ENCODE measurements around the gene HIP1R. TPM values are rescaled to one million over a fixed set of nuclear protein-coding genes. Genes with fewer than 3 reads are reported as not detected.

The HIP1R gene
- total RNA-seq, 1 donor from 2014 or later = 31.3 TPM

- peaks cover 70% of the 10 kb centered on the region for H3K4me1 Mint-ChIP-seq (ENCODE audit: unreplicated experiment)
- no peaks in the 10 kb centered on the region for H3K9me3 Mint-ChIP-seq (ENCODE audit: unreplicated experiment)
- TF ChIP-seq CTCF (IDR thresholded peaks at IDR 0.05) = no peak
- DNase-seq (ENCODE audit: extremely low spot score, unreplicated experiment) = no peak
- H3K36me3 Mint-ChIP-seq (ENCODE audit: unreplicated experiment) = no peaks in the 10 kb centered on the region
- peak overlapping the region; percentile 95 for H3K27ac Mint-ChIP-seq (ENCODE audit: unreplicated experiment)
- H3K27me3 Mint-ChIP-seq (ENCODE audit: unreplicated experiment) = no peaks in the 10 kb centered on the region
- H3K4me3 Mint-ChIP-seq (ENCODE audit: unreplicated experiment) = peak overlapping the region; percentile 95
These were observed 59.2 kb downstream of the HIP1R start for GRCh38 chr12:122894193-122895121.

GRCh38 chr12:122895320-122895703, 60.1 kb downstream of the HIP1R start:
- no peaks in the 10 kb centered on the region for H3K9me3 Mint-ChIP-seq (ENCODE audit: unreplicated experiment)
- H3K4me1 Mint-ChIP-seq (ENCODE audit: unreplicated experiment) = peaks cover 66% of the 10 kb centered on the region
- peak overlapping the region; percentile 95 for H3K4me3 Mint-ChIP-seq (ENCODE audit: unreplicated experiment)
- H3K27ac Mint-ChIP-seq (ENCODE audit: unreplicated experiment) = peak overlapping the region; percentile 95
- no peak for DNase-seq (ENCODE audit: extremely low spot score, unreplicated experiment)
- H3K36me3 Mint-ChIP-seq (ENCODE audit: unreplicated experiment) = no peaks in the 10 kb centered on the region
- H3K27me3 Mint-ChIP-seq (ENCODE audit: unreplicated experiment) = no peaks in the 10 kb centered on the region
- no peak for TF ChIP-seq CTCF (IDR thresholded peaks at IDR 0.05)

- TF ChIP-seq CTCF (IDR thresholded peaks at IDR 0.05) = no peak
- H3K9me3 Mint-ChIP-seq (ENCODE audit: unreplicated experiment) = no peaks in the 10 kb centered on the region
- peak within 1 kb of the TSS; percentile 95 for H3K4me3 Mint-ChIP-seq (ENCODE audit: unreplicated experiment)
- H3K27ac Mint-ChIP-seq (ENCODE audit: unreplicated experiment) = peak within 1 kb of the TSS; percentile 95
- H3K4me1 Mint-ChIP-seq (ENCODE audit: unreplicated experiment) = peaks cover 60% of the 10 kb centered on the region
- H3K36me3 Mint-ChIP-seq (ENCODE audit: unreplicated experiment) = no peaks in the 10 kb centered on the region
- DNase-seq (ENCODE audit: extremely low spot score, unreplicated experiment) = peak; percentile 94
- H3K27me3 Mint-ChIP-seq (ENCODE audit: unreplicated experiment) = no peaks in the 10 kb centered on the region
These were observed 60.7 kb downstream of the HIP1R start, which contains the start of gene VPS37B for GRCh38 chr12:122895704-122896636. VPS37B (minus strand) TSS chr12:122896124; CDS start chr12:122896062, 62 bp downstream.

- Mint-ChIP-seq H3K36me3 (ENCODE audit: unreplicated experiment) (no peaks in the 10 kb centered on the region), H3K27me3 (ENCODE audit: unreplicated experiment) (no peaks in the 10 kb centered on the region), H3K27ac (ENCODE audit: unreplicated experiment) (peak overlapping the region; percentile 95), H3K9me3 (ENCODE audit: unreplicated experiment) (no peaks in the 10 kb centered on the region), H3K4me1 (ENCODE audit: unreplicated experiment) (peaks cover 53% of the 10 kb centered on the region), H3K4me3 (ENCODE audit: unreplicated experiment) (peak overlapping the region; percentile 95)
- no peak for DNase-seq (ENCODE audit: extremely low spot score, unreplicated experiment)
- no peak for TF ChIP-seq CTCF (IDR thresholded peaks at IDR 0.05)
These were observed 61.4 kb downstream of the HIP1R start for GRCh38 chr12:122896662-122897061.
